NOMO-1 treated with DMSO at 0.1 percent for 48 hours (cell line): ENCODE measurements around the gene ICAM2.
"Not testable (repeated sequence)": the region's sequence is repeated elsewhere in the genome, so short reads cannot be mapped to it uniquely, and the experiment has no call there.

Experiments used
- DNase-seq: peaks from one replicate; lab custom pipeline; 2025; ENCODE audit not compliant: unreplicated experiment; lab: John Stamatoyannopoulos, UW

ICAM2 gene

GRCh38 chr17:64009571-64010402 is 10.6 kb downstream of the ICAM2 start:
- peak; percentile 75 for DNase-seq

GRCh38 chr17:64008830-64009229 is 11.6 kb downstream of the ICAM2 start:
- DNase-seq = no peak

- DNase-seq = no peak
These were observed 12.1 kb downstream of the ICAM2 start for GRCh38 chr17:64008346-64008745.

- no peak for DNase-seq
These were observed 12.6 kb downstream of the ICAM2 start for GRCh38 chr17:64007838-64008282.

- not testable (repeated sequence) for DNase-seq
These were observed 13.2 kb downstream of the ICAM2 start for GRCh38 chr17:64007089-64007837.

- DNase-seq = no peak
These were observed 13.9 kb downstream of the ICAM2 start for GRCh38 chr17:64006361-64007088.

- no peak for DNase-seq
These were observed 14.7 kb downstream of the ICAM2 start for GRCh38 chr17:64005734-64006167.

- no peak for DNase-seq
These were observed 15.3 kb downstream of the ICAM2 start for GRCh38 chr17:64004903-64005733.

GRCh38 chr17:64004218-64004770 is 16.1 kb downstream of the ICAM2 start:
- no peak for DNase-seq

- DNase-seq = no peak
These were observed 16.8 kb downstream of the ICAM2 start for GRCh38 chr17:64003526-64004121.

- no peak for DNase-seq
These were observed 17.5 kb downstream of the ICAM2 start for GRCh38 chr17:64002658-64003525.

- no peak for DNase-seq
These were observed 18.5 kb downstream of the ICAM2 start for GRCh38 chr17:64001763-64002529.

- DNase-seq = no peak
These were observed 19.3 kb downstream of the ICAM2 start for GRCh38 chr17:64001091-64001579.

GRCh38 chr17:63999680-64000531 is 20.5 kb downstream of the ICAM2 start:
- no peak for DNase-seq

- no peak for DNase-seq
These were observed 21.4 kb downstream of the ICAM2 start for GRCh38 chr17:63998721-63999679.
